HG03196 (cell line): ENCODE measurements around the gene LRRC4.
A peak's percentile ranks its signal among the peaks of the same experiment; 100 is the strongest.

ENCODE experiments used
- ATAC-seq: cut with Tn5 transposase; IDR thresholded peaks from one replicate; pipeline ENCODE4 v1.9.1; 2021; ENCODE audit not compliant: unreplicated experiment

The LRRC4 gene

GRCh38 chr7:128032605-128033235 is 1.5 kb upstream of the LRRC4 start:
- ATAC-seq: no peak

- ATAC-seq: peak; percentile 53
These were observed 816 bp upstream of the LRRC4 start for GRCh38 chr7:128031901-128032604.

- ATAC-seq: no peak
These were observed 979 bp downstream of the LRRC4 start for GRCh38 chr7:128030263-128030653.

GRCh38 chr7:128029405-128029995 is 1.7 kb downstream of the LRRC4 start:
- ATAC-seq: no peak

DNA sequence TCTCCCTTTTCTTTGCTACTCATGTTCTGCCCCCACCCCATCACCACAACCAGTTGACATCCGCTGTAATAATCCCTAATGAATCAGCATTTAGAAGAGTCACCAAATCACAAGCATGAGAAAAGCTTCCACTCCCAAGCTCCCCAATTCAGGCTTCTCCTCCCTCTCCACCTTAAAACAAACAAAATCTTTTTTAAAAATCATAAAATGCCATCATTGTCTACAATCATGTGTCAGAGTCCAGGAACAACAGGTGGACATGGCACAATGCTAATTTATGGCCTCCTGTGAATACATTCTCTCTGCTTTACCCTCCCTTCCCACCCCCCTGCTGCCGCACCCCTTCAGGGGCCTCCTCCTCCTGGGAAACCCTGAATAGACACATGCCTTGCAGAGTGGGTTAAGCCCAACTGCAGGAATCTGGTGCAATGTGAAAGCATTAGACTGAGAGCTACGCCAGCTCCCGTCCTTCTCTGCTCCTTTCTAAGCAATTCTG is 3.7 kb downstream of the LRRC4 start:
- ATAC-seq: no peak

- no peak for ATAC-seq
These were observed 4.7 kb downstream of the LRRC4 start for GRCh38 chr7:128026551-128026950.

DNA sequence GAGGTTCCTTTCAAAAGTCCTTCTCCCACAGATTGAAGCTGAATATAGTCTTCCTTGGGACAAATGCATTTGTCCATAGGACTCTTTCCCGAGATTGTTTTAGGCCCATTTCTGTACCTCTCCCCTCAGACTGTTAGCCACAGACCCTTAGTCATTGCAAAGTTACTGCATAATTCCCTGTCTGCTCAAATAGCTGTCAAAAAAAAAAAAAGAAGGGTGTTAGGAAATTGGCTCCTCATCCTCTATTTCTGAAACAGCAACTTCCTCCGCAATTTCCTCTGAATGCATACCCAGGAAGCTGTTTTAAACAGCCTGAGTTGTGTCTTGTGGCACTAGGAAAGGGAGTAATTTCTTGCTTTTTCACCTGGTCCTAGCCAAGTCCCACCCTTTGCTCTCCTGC is 5.4 kb downstream of the LRRC4 start:
- ATAC-seq: no peak

- ATAC-seq: no peak
These were observed 5.9 kb downstream of the LRRC4 start for GRCh38 chr7:128025380-128025779.

GRCh38 chr7:128024151-128024550 is 7.1 kb downstream of the LRRC4 start:
- ATAC-seq: no peak

GRCh38 chr7:128022631-128023532 is 8.4 kb downstream of the LRRC4 start:
- ATAC-seq: no peak

DNA sequence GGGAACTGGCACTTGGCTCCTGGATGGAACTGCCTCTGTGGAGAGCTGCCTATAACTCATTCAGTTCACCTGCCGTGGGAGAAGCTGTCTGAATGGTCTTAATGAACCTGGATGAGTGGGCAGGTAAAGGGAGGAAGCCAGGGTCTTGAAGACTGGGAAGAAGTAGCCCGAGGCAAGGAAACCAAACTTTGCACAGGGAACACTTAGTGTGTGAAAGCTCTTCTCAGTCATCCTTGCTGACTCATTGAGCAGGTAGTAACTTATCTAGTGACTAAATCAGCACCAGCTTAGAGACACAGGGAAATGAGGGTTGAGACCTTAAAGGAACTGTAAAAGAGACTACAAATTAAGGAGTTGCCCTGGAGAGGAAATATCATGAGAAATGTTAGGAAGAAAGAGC is 9.9 kb downstream of the LRRC4 start:
- ATAC-seq: no peak

- no peak for ATAC-seq
These were observed 11.1 kb downstream of the LRRC4 start for GRCh38 chr7:128020159-128020558.

- no peak for ATAC-seq
These were observed 11.9 kb downstream of the LRRC4 start for GRCh38 chr7:128019288-128019687.

GRCh38 chr7:128017862-128018845 is 13.1 kb downstream of the LRRC4 start:
- ATAC-seq: no peak

DNA sequence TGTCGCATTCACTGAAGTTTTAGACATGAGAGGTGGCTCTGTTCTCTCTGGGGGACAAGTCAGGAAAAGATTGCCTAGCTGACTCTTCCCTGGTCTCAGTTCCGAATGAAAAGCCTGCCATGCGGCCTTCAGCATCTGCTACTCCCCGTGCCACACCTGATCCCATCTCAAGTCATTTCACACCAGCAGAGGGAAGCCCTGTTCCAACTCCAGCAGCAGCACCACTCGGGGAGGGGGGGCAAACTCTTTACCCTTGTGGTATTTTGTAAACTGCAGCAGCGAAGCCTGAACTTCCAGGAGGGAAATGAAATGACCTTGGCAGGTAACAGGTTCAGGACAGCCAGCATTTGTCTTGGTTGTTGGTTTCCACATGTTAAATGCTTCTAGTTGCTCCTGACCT is 13.8 kb downstream of the LRRC4 start:
- ATAC-seq: no peak

GRCh38 chr7:128014811-128015210 is 16.4 kb downstream of the LRRC4 start:
- no peak for ATAC-seq

DNA sequence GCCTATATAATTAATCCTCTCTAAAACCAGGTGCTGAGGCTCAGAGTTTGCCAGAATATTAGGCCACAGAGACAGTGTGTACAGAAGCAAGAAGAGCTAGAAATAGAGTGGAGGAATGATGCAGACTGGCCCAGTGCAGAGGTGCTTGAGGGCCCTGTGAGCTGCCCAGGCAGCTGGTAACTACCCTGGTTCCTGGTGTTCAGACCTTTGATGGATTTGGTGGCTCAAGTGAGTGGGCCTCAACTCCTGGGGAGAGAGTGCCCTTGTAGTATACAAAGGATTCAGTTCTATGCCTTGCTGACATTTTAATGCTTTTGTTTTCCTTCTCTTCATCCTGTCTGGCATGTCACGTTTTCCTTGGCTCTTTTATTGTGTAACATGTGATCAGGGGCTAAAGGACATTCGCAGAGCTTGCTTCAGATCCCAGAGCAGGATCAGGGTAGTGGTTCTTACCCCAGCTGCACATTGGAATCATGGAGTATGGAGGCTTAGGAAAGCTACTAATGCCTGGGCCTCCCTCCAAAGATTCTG is 20.0 kb downstream of the LRRC4 start:
- no peak for ATAC-seq

GRCh38 chr7:128010391-128011127 is 20.7 kb downstream of the LRRC4 start:
- no peak for ATAC-seq

- ATAC-seq: no peak
These were observed 22.5 kb downstream of the LRRC4 start for GRCh38 chr7:128008744-128009143.
